Fibroblast of the aortic adventitia (primary cell): Measurements from ENCODE around the gene NEUROD4. TPM values are rescaled to one million over a fixed set of nuclear protein-coding genes. Genes with fewer than 3 reads are reported as not detected.

Source experiments
- DNase-seq: peaks from one replicate; pipeline ENCODE4 v3.0.0-alpha.2; 2010; ENCODE audit warnings: low read depth
- H3K4me3 ChIP-seq: 2 replicates; pipeline ENCODE4 v1.5.1; 2011; ENCODE audit warnings: low read depth, mild to moderate bottlenecking, control low read depth, low read length, moderate library complexity
- total RNA-seq: library from RNA; depleted of rRNA; stranded (reverse); fragments of >200 nt; gene quantifications from 2 replicates; pipeline ENCODE4 v1.2.3, GENCODE V29; 2012; ENCODE audit warnings: low replicate concordance
- TF ChIP-seq, protein P1 (sequence below): IDR thresholded peaks from 2 replicates; pipeline ENCODE4 v1.5.1; 2011; ENCODE audit warnings: mild to moderate bottlenecking, low read length, control low read depth, inconsistent platforms; ENCODE audit not compliant: insufficient read depth

The NEUROD4 gene
- total RNA-seq, 1 donor: not detected

GRCh38 chr12:55024575-55024974 lies 4.8 kb downstream of the NEUROD4 start:
- DNase-seq: no peak
- no peak overlapping the region for H3K4me3 ChIP-seq
- TF ChIP-seq, protein P1, sequence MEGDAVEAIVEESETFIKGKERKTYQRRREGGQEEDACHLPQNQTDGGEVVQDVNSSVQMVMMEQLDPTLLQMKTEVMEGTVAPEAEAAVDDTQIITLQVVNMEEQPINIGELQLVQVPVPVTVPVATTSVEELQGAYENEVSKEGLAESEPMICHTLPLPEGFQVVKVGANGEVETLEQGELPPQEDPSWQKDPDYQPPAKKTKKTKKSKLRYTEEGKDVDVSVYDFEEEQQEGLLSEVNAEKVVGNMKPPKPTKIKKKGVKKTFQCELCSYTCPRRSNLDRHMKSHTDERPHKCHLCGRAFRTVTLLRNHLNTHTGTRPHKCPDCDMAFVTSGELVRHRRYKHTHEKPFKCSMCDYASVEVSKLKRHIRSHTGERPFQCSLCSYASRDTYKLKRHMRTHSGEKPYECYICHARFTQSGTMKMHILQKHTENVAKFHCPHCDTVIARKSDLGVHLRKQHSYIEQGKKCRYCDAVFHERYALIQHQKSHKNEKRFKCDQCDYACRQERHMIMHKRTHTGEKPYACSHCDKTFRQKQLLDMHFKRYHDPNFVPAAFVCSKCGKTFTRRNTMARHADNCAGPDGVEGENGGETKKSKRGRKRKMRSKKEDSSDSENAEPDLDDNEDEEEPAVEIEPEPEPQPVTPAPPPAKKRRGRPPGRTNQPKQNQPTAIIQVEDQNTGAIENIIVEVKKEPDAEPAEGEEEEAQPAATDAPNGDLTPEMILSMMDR: no peak

DNA sequence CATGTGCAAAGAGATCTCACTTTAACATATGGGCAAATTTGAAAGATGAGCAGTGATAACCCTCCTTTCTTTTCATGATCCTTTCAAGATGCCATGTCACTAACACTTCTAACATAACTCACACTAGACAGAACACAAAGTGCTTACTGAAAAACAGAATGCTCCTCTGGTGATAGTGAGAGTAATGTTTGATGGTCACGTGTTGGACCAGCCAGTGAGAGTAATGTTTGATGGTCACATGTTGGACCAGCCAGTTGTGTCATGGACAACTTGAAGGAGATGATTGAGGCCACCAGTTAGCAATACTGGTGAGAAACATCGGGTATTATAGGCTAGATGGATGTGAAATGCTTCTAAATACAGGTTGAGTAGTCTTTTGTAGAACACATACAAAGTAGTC lies 5.7 kb downstream of the NEUROD4 start:
- TF ChIP-seq, protein P1: no peak
- H3K4me3 ChIP-seq: no peak overlapping the region
- DNase-seq: no peak

DNA sequence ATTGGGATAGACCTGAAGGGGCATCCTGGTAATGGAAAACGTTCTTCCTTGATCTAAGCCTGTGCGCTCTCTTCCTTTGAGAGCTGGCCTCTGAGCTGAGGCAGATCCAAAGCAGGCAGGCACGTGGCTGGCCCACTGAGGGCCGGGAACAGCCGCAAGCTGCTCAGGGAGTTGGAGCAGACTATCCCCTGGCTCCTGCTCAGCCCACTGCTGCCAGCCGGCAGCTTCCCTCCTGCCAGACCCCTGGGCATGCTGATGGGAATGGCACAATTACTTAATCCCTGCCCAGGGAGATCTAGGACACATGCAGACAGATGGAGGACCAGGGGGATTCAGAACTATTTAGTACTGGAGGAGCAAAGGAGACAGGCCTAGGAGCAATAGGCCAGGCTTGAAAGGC lies 14.4 kb downstream of the NEUROD4 start:
- no peak for DNase-seq
- H3K4me3 ChIP-seq: no peak overlapping the region
- TF ChIP-seq, protein P1: no peak

GRCh38 chr12:55036326-55037115 lies 16.7 kb downstream of the NEUROD4 start:
- TF ChIP-seq, protein P1: no peak
- no peak overlapping the region for H3K4me3 ChIP-seq
- DNase-seq: no peak

- TF ChIP-seq, protein P1: no peak
- no peak for DNase-seq
Measured at GRCh38 chr12:55037351-55037987, 17.7 kb downstream of the NEUROD4 start.

GRCh38 chr12:55039395-55040354 lies 19.9 kb downstream of the NEUROD4 start:
- no peak for DNase-seq
- no peak overlapping the region for H3K4me3 ChIP-seq
- TF ChIP-seq, protein P1: no peak

More at GRCh38 chr12:55037351-55037987, 17.7 kb downstream of the NEUROD4 start:
- no peak overlapping the region for H3K4me3 ChIP-seq
